HG03039 (cell line): ENCODE measurements around the gene NPL.
A peak's percentile ranks its signal among the peaks of the same experiment; 100 is the strongest.

Source experiments
- ATAC-seq: cut with Tn5 transposase; IDR thresholded peaks from one replicate; pipeline ENCODE4 v1.9.1; 2021; ENCODE audit warnings: mild to moderate bottlenecking, moderate library complexity; ENCODE audit not compliant: unreplicated experiment

Gene NPL

GRCh38 chr1:182811975-182812722 lies 22.6 kb downstream of the NPL start:
- ATAC-seq = no peak

GRCh38 chr1:182816863-182817262 lies 27.3 kb downstream of the NPL start:
- no peak for ATAC-seq

- ATAC-seq = no peak
These were observed 28.2 kb downstream of the NPL start for GRCh38 chr1:182817802-182818201.

GRCh38 chr1:182823220-182823619 lies 33.6 kb downstream of the NPL start:
- ATAC-seq = no peak

GRCh38 chr1:182826892-182827291 lies 37.3 kb downstream of the NPL start:
- ATAC-seq = no peak

GRCh38 chr1:182829285-182829932 lies 39.8 kb downstream of the NPL start:
- ATAC-seq = no peak

- ATAC-seq = no peak
These were observed 43.7 kb downstream of the NPL start for GRCh38 chr1:182833271-182833670.

- no peak for ATAC-seq
These were observed 44.8 kb downstream of the NPL start for GRCh38 chr1:182834326-182834725.

- no peak for ATAC-seq
These were observed 46.2 kb downstream of the NPL start for GRCh38 chr1:182835806-182836205.

- peak; percentile 60 for ATAC-seq
These were observed 49.9 kb downstream of the NPL start, which contains the start of gene DHX9 for GRCh38 chr1:182839209-182840066. Gene DHX9, plus strand, starts transcription at chr1:182839347. Its CDS starts 3,220 bp downstream, at chr1:182842567.

GRCh38 chr1:182841368-182841988 lies 51.9 kb downstream of the NPL start:
- ATAC-seq = no peak

- no peak for ATAC-seq
These were observed 52.7 kb downstream of the NPL start for GRCh38 chr1:182842265-182842664.

GRCh38 chr1:182845379-182845778 lies 55.8 kb downstream of the NPL start:
- no peak for ATAC-seq

- no peak for ATAC-seq
These were observed 56.3 kb downstream of the NPL start for GRCh38 chr1:182845894-182846293.

- ATAC-seq = no peak
These were observed 57.5 kb downstream of the NPL start for GRCh38 chr1:182847105-182847504.

GRCh38 chr1:182848736-182849135 lies 59.2 kb downstream of the NPL start:
- no peak for ATAC-seq

- no peak for ATAC-seq
These were observed 60.7 kb downstream of the NPL start for GRCh38 chr1:182850319-182850718.

- ATAC-seq = no peak
These were observed 62.3 kb downstream of the NPL start for GRCh38 chr1:182851825-182852224.

GRCh38 chr1:182855911-182856310 lies 66.3 kb downstream of the NPL start:
- ATAC-seq = no peak

GRCh38 chr1:182857212-182857611 lies 67.6 kb downstream of the NPL start:
- ATAC-seq = no peak

GRCh38 chr1:182860658-182861057 lies 71.1 kb downstream of the NPL start:
- ATAC-seq = no peak
